HG03575 (cell line): ENCODE results near the gene ZNF862.
"Not testable (repeated sequence)": the region's sequence is repeated elsewhere in the genome, so short reads cannot be mapped to it uniquely, and the experiment has no call there.

Experiments
- ATAC-seq: cut with Tn5 transposase; IDR thresholded peaks from one replicate; pipeline ENCODE4 v1.9.1; 2021; ENCODE audit not compliant: unreplicated experiment, insufficient number of reproducible peaks, low FRiP score; ENCODE audit errors: extremely low read depth

The ZNF862 gene

GRCh38 chr7:149884541-149884940 is 46.4 kb downstream of the ZNF862 start:
- no peak for ATAC-seq

GRCh38 chr7:149885191-149886017 is 47.2 kb downstream of the ZNF862 start:
- ATAC-seq = no peak

GRCh38 chr7:149886018-149886415 is 47.8 kb downstream of the ZNF862 start:
- ATAC-seq = no peak

GRCh38 chr7:149887311-149887710 is 49.1 kb downstream of the ZNF862 start:
- ATAC-seq = no peak

- not testable (repeated sequence) for ATAC-seq
These were observed 52.5 kb downstream of the ZNF862 start for GRCh38 chr7:149890715-149891114.

GRCh38 chr7:149894957-149895356 is 56.8 kb downstream of the ZNF862 start:
- not testable (repeated sequence) for ATAC-seq

- not testable (repeated sequence) for ATAC-seq
These were observed 69.7 kb downstream of the ZNF862 start for GRCh38 chr7:149907776-149908376.

- not testable (repeated sequence) for ATAC-seq
These were observed 72.0 kb downstream of the ZNF862 start for GRCh38 chr7:149910219-149910618.

GRCh38 chr7:149912126-149912525 is 74.0 kb downstream of the ZNF862 start:
- not testable (repeated sequence) for ATAC-seq
